Activated CD8-positive, alpha-beta T cell treated with anti-CD3 and anti-CD28 coated beads for 36 hours (primary cell): ENCODE data around the gene SDC3. TPM values are rescaled to one million over a fixed set of nuclear protein-coding genes. Genes with fewer than 3 reads are reported as not detected.

Source experiments
- ATAC-seq: fragments of 200-7000 bp; cut with Tn5 transposase; one replicate; pipeline ENCODE4 v1.10.0; 2021; ENCODE audit warnings: mild to moderate bottlenecking, moderate library complexity
- CTCF ChIA-PET: fragments of 350-600 bp; sonication (Branson Sonifier 250); formaldehyde crosslinking; loops from one replicate; lab custom pipeline; 2021; ENCODE audit warnings: antibody characterized with exemption; lab: Charles Lee
- POLR2A ChIA-PET: fragments of 350-600 bp; sonication (Branson Sonifier 250); formaldehyde crosslinking; loops from one replicate; lab custom pipeline; 2021; ENCODE audit warnings: antibody characterized with exemption; lab: Charles Lee
- DNase-seq: peaks from one replicate; pipeline ENCODE4 v3.0.0-alpha.2; 2020
- H3K27ac Mint-ChIP-seq: one replicate; pipeline ENCODE4 v1.8.0; 2021; ENCODE audit warnings: mild to moderate bottlenecking, mixed read lengths
- H3K27me3 Mint-ChIP-seq: one replicate; pipeline ENCODE4 v1.8.0; 2021; ENCODE audit warnings: mixed read lengths
- H3K36me3 Mint-ChIP-seq: one replicate; pipeline ENCODE4 v1.8.0; 2021; ENCODE audit warnings: low read depth, mixed read lengths
- H3K4me1 Mint-ChIP-seq: one replicate; pipeline ENCODE4 v1.8.0; 2021; ENCODE audit warnings: low read depth, mixed read lengths
- H3K4me3 Mint-ChIP-seq: one replicate; pipeline ENCODE4 v1.8.0; 2021; ENCODE audit warnings: mild to moderate bottlenecking, moderate library complexity, mixed read lengths
- H3K9me3 Mint-ChIP-seq: one replicate; pipeline ENCODE4 v1.8.0; 2021; ENCODE audit warnings: mixed read lengths
- intact Hi-C: fragments of 100-400 bp; cut with micrococcal nuclease; formaldehyde crosslinking; loops from one replicate; pipeline ENCODE4 v1.10.0; 2022
- total RNA-seq, 2 experiments: library from RNA; stranded (reverse); gene quantifications; one replicate each; pipeline ENCODE4 v1.2.3, GENCODE V29; 2021
- TF ChIP-seq, protein P1 (sequence below): fragments of 200-600 bp; IDR thresholded peaks from one replicate; pipeline ENCODE4 v1.8.0; 2022; ENCODE audit warnings: antibody characterized with exemption, mild to moderate bottlenecking

SDC3 gene
- total RNA-seq, 2 experiments from 2014 or later, result 0.04 to 0.14 TPM

- no peaks in the 10 kb centered on the region for H3K9me3 Mint-ChIP-seq
- intact Hi-C loops, result no loop called here
- peaks cover 1% of the 10 kb centered on the region for H3K4me1 Mint-ChIP-seq
- DNase-seq (no peak), ATAC-seq (no peak)
- ChIA-PET CTCF (interaction anchor here (1.3 to 2.1 kb wide), 2 partner anchors 87 to 106 kb away, joined by 4 to 8 read pairs; no protein-coding TSS in a partner anchor), POLR2A (no interaction called here)
- TF ChIP-seq, protein P1, sequence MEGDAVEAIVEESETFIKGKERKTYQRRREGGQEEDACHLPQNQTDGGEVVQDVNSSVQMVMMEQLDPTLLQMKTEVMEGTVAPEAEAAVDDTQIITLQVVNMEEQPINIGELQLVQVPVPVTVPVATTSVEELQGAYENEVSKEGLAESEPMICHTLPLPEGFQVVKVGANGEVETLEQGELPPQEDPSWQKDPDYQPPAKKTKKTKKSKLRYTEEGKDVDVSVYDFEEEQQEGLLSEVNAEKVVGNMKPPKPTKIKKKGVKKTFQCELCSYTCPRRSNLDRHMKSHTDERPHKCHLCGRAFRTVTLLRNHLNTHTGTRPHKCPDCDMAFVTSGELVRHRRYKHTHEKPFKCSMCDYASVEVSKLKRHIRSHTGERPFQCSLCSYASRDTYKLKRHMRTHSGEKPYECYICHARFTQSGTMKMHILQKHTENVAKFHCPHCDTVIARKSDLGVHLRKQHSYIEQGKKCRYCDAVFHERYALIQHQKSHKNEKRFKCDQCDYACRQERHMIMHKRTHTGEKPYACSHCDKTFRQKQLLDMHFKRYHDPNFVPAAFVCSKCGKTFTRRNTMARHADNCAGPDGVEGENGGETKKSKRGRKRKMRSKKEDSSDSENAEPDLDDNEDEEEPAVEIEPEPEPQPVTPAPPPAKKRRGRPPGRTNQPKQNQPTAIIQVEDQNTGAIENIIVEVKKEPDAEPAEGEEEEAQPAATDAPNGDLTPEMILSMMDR, result no peak
- no peak overlapping the region for H3K27ac Mint-ChIP-seq
- H3K27me3 Mint-ChIP-seq, result peaks cover 16% of the 10 kb centered on the region
- no peaks in the 10 kb centered on the region for H3K36me3 Mint-ChIP-seq
- H3K4me3 Mint-ChIP-seq, result no peak overlapping the region
Observed at GRCh38 chr1:30888975-30889374, 19.6 kb downstream of the SDC3 start.

- H3K4me1 Mint-ChIP-seq, result no peaks in the 10 kb centered on the region
- ATAC-seq (no peak), DNase-seq (no peak)
- ChIA-PET POLR2A (no interaction called here), CTCF (interaction anchor here (2.1 kb wide), 1 partner anchor 87 kb away, joined by 8 read pairs; no protein-coding TSS in a partner anchor)
- TF ChIP-seq, protein P1, result no peak
- no peaks in the 10 kb centered on the region for H3K9me3 Mint-ChIP-seq
- peaks cover 16% of the 10 kb centered on the region for H3K27me3 Mint-ChIP-seq
- H3K36me3 Mint-ChIP-seq, result no peaks in the 10 kb centered on the region
- H3K4me3 Mint-ChIP-seq, result no peak overlapping the region
- intact Hi-C loops, result no loop called here
- no peak overlapping the region for H3K27ac Mint-ChIP-seq
Observed at GRCh38 chr1:30888391-30888790, 20.2 kb downstream of the SDC3 start.

- TF ChIP-seq, protein P1, result no peak
- ChIA-PET POLR2A (no interaction called here), CTCF (interaction anchor here (2.1 kb wide), 1 partner anchor 86 kb away, joined by 8 read pairs; no protein-coding TSS in a partner anchor)
- no peak for ATAC-seq
- no peak overlapping the region for H3K27ac Mint-ChIP-seq
- intact Hi-C loops, result no loop called here
- H3K9me3 Mint-ChIP-seq, result no peaks in the 10 kb centered on the region
- peaks cover 16% of the 10 kb centered on the region for H3K27me3 Mint-ChIP-seq
- no peaks in the 10 kb centered on the region for H3K4me1 Mint-ChIP-seq
- H3K36me3 Mint-ChIP-seq, result no peaks in the 10 kb centered on the region
- H3K4me3 Mint-ChIP-seq, result no peak overlapping the region
- DNase-seq, result no peak
Observed at GRCh38 chr1:30887485-30888315, 20.9 kb downstream of the SDC3 start.

DNA sequence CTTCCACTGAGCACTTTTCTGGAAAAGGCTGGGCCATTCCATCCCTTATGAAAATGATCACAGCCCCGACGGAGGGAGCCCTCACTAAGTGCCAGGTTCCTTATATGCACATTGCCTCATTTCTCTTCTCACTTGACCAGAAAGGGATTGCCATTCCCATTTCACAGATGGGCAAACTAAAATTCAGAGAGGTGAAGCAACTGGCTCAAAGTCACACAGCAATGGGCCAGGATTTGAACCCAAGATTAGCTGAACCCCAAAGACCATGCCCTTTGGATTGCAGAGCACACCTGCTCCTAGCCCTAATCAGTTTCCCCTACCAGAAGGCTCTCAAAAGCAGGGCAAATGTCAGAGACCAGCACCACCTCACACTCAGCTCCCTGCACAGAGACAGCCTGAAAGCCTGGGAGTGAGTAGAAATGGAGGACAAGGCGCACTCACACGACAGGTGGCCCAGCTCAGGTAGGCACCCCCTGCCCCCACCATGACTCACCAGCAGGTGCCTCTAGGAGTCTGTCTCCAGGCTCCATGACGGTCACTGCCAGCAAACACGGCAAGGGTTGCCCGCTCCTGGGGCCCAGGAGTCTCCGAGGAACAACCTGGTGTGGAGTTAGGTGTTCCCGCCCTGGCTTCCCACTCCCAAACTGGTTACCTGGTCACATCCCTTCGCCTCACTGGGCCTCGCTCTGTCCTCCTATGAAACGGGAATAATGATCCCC is 21.7 kb downstream of the SDC3 start:
- no peak for ATAC-seq
- TF ChIP-seq, protein P1, result no peak
- Mint-ChIP-seq H3K27me3 (peaks cover 16% of the 10 kb centered on the region), H3K36me3 (no peaks in the 10 kb centered on the region), H3K9me3 (no peaks in the 10 kb centered on the region), H3K4me3 (no peak overlapping the region), H3K4me1 (no peaks in the 10 kb centered on the region), H3K27ac (no peak overlapping the region)
- ChIA-PET POLR2A (interaction anchor here (1.0 kb wide), 1 partner anchor 14 kb away, joined by 4 read pairs; no protein-coding TSS in a partner anchor), CTCF (interaction anchor here (2.1 kb wide), 1 partner anchor 85 kb away, joined by 8 read pairs; no protein-coding TSS in a partner anchor)
- intact Hi-C loops, result no loop called here
- no peak for DNase-seq
